CD4-positive, alpha-beta T cell (primary cell): Measurements from ENCODE around the gene FARS2. TPM values are rescaled to one million over a fixed set of nuclear protein-coding genes. Genes with fewer than 3 reads are reported as not detected.

Experiments
- ATAC-seq: fragments of 200-7000 bp; cut with Tn5 transposase; one replicate; pipeline ENCODE4 v1.10.0; 2022; ENCODE audit warnings: mild to moderate bottlenecking; ENCODE audit not compliant: poor library complexity
- CTCF ChIA-PET: fragments of 350-600 bp; sonication (Branson Sonifier 250); formaldehyde crosslinking; loops from one replicate; lab custom pipeline; 2021; ENCODE audit warnings: antibody characterized with exemption, inconsistent platforms; lab: Charles Lee
- POLR2A ChIA-PET: fragments of 350-600 bp; sonication (Branson Sonifier 250); formaldehyde crosslinking; loops from one replicate; lab custom pipeline; 2021; ENCODE audit warnings: antibody characterized with exemption, inconsistent platforms; lab: Charles Lee
- DNase-seq, 14 experiments: peaks; one replicate each; pipeline ENCODE4 v3.0.0-alpha.2; 2013 to 2020; ENCODE audit warnings: mixed read lengths in 2 of 14
- H3K27ac ChIP-seq, 2 donors: one replicate each; pipeline versions ENCODE4 v1.5.1 to v1.7.0; 2013; ENCODE audit warnings: low read length in 2 of 2, low read depth in 1 of 2, mild to moderate bottlenecking in 1 of 2
- H3K27me3 ChIP-seq, 2 experiments: 1 replicate in 1 of 2; 2 replicates in 1 of 2; pipeline versions ENCODE4 v1.6.1 to v1.7.0; 2013; ENCODE audit warnings: low read length in 2 of 2, control low read depth in 1 of 2, mild to moderate bottlenecking in 1 of 2, moderate library complexity in 1 of 2; ENCODE audit not compliant: insufficient read depth in 2 of 2, control insufficient read depth in 1 of 2
- H3K36me3 ChIP-seq: one replicate; pipeline ENCODE4 v1.6.1; 2013; ENCODE audit warnings: low read length, control low read depth; ENCODE audit not compliant: insufficient read depth
- H3K4me1 ChIP-seq: one replicate; pipeline ENCODE4 v1.6.1; 2013; ENCODE audit warnings: low read length, control low read depth; ENCODE audit not compliant: insufficient read depth
- H3K4me3 ChIP-seq: one replicate; pipeline ENCODE4 v1.5.1; 2013; ENCODE audit warnings: mild to moderate bottlenecking, low read length, moderate library complexity
- H3K9me3 ChIP-seq, 2 experiments: 1 replicate in 1 of 2; 2 replicates in 1 of 2; pipeline versions ENCODE4 v1.6.1 to v1.7.0; 2013; ENCODE audit warnings: low read length in 2 of 2, mild to moderate bottlenecking in 2 of 2, control low read depth in 1 of 2, moderate library complexity in 1 of 2; ENCODE audit not compliant: control insufficient read depth in 1 of 2, insufficient read depth in 1 of 2
- H3K27ac Mint-ChIP-seq: one replicate; pipeline ENCODE4 v1.8.0; 2020; ENCODE audit warnings: mixed read lengths
- H3K27me3 Mint-ChIP-seq: one replicate; pipeline ENCODE4 v1.8.0; 2021; ENCODE audit warnings: mixed read lengths
- H3K36me3 Mint-ChIP-seq: one replicate; pipeline ENCODE4 v1.8.0; 2021; ENCODE audit warnings: low read depth, mixed read lengths
- H3K4me1 Mint-ChIP-seq: one replicate; pipeline ENCODE4 v1.8.0; 2021; ENCODE audit warnings: low read depth, mixed read lengths
- H3K4me3 Mint-ChIP-seq: one replicate; pipeline ENCODE4 v1.8.0; 2020; ENCODE audit warnings: mild to moderate bottlenecking, mixed read lengths
- H3K9me3 Mint-ChIP-seq: one replicate; pipeline ENCODE4 v1.8.0; 2020; ENCODE audit warnings: mixed read lengths
- intact Hi-C, 2 experiments: fragments of 100-400 bp; cut with DNase I in 1 of 2; cut with micrococcal nuclease in 1 of 2; formaldehyde crosslinking; loops; one replicate each; pipeline versions ENCODE4 v1.15.1 to v1.9.0; 2023 to 2025; cut with DNase I, micrococcal nuclease
- total RNA-seq, 174 experiments: library from RNA in 2 of 174; stranded (reverse) in 2 of 174; gene quantifications; one replicate each; pipeline ENCODE4 v1.2.3 and lab custom pipeline; 2021 to 2026
- TF ChIP-seq, protein P1 (sequence below): fragments of 200-600 bp; IDR thresholded peaks from one replicate; pipeline ENCODE4 v1.8.0; 2022; ENCODE audit warnings: antibody characterized with exemption, mild to moderate bottlenecking

The FARS2 gene
- total RNA-seq, 2 experiments from 2014 or later, result 12.6 to 12.8 TPM

DNA sequence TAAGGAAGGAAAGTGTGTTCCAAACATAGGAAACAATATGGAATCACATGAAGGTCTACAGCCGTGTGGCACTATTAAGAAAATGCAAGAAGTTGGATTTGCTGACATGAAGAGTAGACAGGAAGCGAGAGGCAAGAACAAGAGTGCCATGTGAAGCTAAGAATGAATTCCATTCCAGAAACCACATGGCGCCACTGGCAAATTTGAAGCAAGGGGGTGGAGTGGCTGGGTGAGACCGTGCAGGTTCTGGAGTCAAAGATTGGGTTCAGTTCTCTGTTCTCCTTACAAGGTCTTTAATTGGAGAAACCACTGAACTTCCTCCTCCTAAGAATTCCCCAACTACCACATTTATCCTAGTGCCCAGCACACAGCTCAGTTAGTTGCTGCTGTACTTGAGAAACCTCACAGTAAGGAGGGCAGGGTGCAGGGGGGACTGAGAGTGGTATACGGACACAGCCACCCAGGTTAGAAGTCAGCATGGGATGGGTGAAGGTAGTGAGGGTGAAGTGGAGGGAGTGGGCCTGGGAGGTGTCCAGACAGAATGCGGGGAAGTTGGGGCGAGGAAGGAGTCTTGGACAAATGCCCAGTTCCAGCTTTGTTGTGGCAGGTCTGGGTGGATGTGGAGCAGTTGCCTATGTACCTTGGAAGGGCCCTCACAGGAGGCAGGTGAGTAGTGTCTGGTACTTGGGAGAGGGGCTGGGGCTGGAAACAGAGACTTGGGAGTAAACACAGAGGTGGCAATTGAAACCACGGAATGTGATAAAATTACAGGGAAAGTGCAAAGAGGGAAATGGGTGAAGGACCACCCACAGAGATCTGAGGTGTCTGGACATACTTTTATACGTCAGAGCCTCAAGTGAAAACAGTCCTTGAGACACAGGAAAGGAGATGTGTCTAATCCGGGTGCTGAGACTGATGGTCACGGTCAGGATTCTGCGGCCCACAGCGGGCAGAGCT, 14.9 kb upstream of the FARS2 start:
- no peaks in the 10 kb centered on the region for H3K27me3 Mint-ChIP-seq
- ChIA-PET POLR2A (no interaction called here), CTCF (no interaction called here)

DNA sequence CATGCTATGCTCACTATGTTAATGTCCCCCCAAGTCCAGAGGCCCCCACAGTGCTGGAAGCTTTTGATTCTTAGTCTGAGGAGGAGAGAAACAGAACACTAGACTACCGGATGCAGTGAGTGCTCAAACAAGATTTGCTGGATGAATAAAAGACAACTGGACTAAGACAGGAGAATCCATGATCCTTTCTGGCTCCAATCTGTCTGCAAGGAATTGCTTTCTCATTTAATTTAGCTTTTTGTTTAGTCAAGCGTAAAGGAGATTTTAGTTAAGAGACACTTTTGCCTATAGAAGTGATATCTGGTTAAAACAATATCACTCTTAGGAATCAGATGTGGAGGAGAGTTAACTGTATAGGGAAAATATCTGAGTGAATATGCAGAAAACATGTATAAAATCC, 14.1 kb upstream of the FARS2 start:
- ATAC-seq (no peak), DNase-seq (no peak)
- H3K27me3 ChIP-seq, result no peaks in the 10 kb centered on the region
- no peaks in the 10 kb centered on the region for H3K4me1 Mint-ChIP-seq
- H3K36me3 Mint-ChIP-seq, result peaks cover 7% of the 10 kb centered on the region
- TF ChIP-seq, protein P1, sequence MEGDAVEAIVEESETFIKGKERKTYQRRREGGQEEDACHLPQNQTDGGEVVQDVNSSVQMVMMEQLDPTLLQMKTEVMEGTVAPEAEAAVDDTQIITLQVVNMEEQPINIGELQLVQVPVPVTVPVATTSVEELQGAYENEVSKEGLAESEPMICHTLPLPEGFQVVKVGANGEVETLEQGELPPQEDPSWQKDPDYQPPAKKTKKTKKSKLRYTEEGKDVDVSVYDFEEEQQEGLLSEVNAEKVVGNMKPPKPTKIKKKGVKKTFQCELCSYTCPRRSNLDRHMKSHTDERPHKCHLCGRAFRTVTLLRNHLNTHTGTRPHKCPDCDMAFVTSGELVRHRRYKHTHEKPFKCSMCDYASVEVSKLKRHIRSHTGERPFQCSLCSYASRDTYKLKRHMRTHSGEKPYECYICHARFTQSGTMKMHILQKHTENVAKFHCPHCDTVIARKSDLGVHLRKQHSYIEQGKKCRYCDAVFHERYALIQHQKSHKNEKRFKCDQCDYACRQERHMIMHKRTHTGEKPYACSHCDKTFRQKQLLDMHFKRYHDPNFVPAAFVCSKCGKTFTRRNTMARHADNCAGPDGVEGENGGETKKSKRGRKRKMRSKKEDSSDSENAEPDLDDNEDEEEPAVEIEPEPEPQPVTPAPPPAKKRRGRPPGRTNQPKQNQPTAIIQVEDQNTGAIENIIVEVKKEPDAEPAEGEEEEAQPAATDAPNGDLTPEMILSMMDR, result no peak
- H3K27ac ChIP-seq, result no peak overlapping the region
- no peaks in the 10 kb centered on the region for H3K36me3 ChIP-seq
- no peaks in the 10 kb centered on the region for H3K4me1 ChIP-seq
- ChIA-PET POLR2A (no interaction called here), CTCF (no interaction called here)
- H3K9me3 ChIP-seq, result no peaks in the 10 kb centered on the region
- no peaks in the 10 kb centered on the region for H3K27me3 Mint-ChIP-seq
- no peaks in the 10 kb centered on the region for H3K9me3 Mint-ChIP-seq
- no peak overlapping the region for H3K27ac Mint-ChIP-seq
- no peak overlapping the region for H3K4me3 ChIP-seq
- intact Hi-C loops, result no loop called here
- no peak overlapping the region for H3K4me3 Mint-ChIP-seq

More for the DNA sequence above, 14.9 kb upstream of the FARS2 start:
- DNase-seq (no peak), ATAC-seq (no peak)
- H3K4me3 Mint-ChIP-seq, result no peak overlapping the region
- no peak overlapping the region for H3K4me3 ChIP-seq
- no peak overlapping the region for H3K27ac ChIP-seq
- TF ChIP-seq, protein P1, result no peak
- H3K36me3 Mint-ChIP-seq, result peaks cover 5% of the 10 kb centered on the region
- no peaks in the 10 kb centered on the region for H3K27me3 ChIP-seq
- no peaks in the 10 kb centered on the region for H3K9me3 ChIP-seq
- intact Hi-C loops, result no loop called here
- H3K9me3 Mint-ChIP-seq, result no peaks in the 10 kb centered on the region
- H3K27ac Mint-ChIP-seq, result no peak overlapping the region
- H3K4me1 Mint-ChIP-seq, result no peaks in the 10 kb centered on the region
- no peaks in the 10 kb centered on the region for H3K4me1 ChIP-seq
- H3K36me3 ChIP-seq, result no peaks in the 10 kb centered on the region

GRCh38 chr6:5248302-5249098, 12.8 kb upstream of the FARS2 start:
- no peak overlapping the region for H3K4me3 Mint-ChIP-seq
- ChIA-PET POLR2A (interaction anchor here (0.6 to 1.3 kb wide), 2 partner anchors 10 to 1172 kb away, joined by 3 to 4 read pairs; no protein-coding TSS in a partner anchor), CTCF (no interaction called here)
- no peaks in the 10 kb centered on the region for H3K4me1 ChIP-seq
- peaks cover 2% of the 10 kb centered on the region for H3K36me3 ChIP-seq
- H3K36me3 Mint-ChIP-seq, result peaks cover 20% of the 10 kb centered on the region
- no peaks in the 10 kb centered on the region for H3K27me3 ChIP-seq
- no peak overlapping the region for H3K4me3 ChIP-seq
- ATAC-seq (no peak), DNase-seq (no peak)
- H3K4me1 Mint-ChIP-seq, result no peaks in the 10 kb centered on the region
- no peaks in the 10 kb centered on the region for H3K9me3 ChIP-seq
- H3K27ac ChIP-seq, result no peak overlapping the region
- H3K27me3 Mint-ChIP-seq, result no peaks in the 10 kb centered on the region
- TF ChIP-seq, protein P1, result no peak
- H3K9me3 Mint-ChIP-seq, result no peaks in the 10 kb centered on the region
- no peak overlapping the region for H3K27ac Mint-ChIP-seq
- intact Hi-C loops, result no loop called here
